Type B pancreatic cell (in vitro differentiated cells): ENCODE results near the gene TEAD1. TPM values are rescaled to one million over a fixed set of nuclear protein-coding genes. Genes with fewer than 3 reads are reported as not detected.

ENCODE experiments used
- DNase-seq: peaks from one replicate; pipeline ENCODE4 v3.0.0; 2021; ENCODE audit warnings: mixed read lengths; ENCODE audit not compliant: unreplicated experiment; ENCODE audit errors: extremely low spot score
- H3K27ac Mint-ChIP-seq: 2 replicates; pipeline ENCODE4 v1.8.0; 2021; ENCODE audit warnings: mild to moderate bottlenecking, mixed read lengths
- H3K27me3 Mint-ChIP-seq: 2 replicates; pipeline ENCODE4 v1.8.0; 2021; ENCODE audit warnings: mixed read lengths
- H3K36me3 Mint-ChIP-seq: 2 replicates; pipeline ENCODE4 v1.8.0; 2021; ENCODE audit warnings: mixed read lengths
- H3K4me1 Mint-ChIP-seq: one replicate; pipeline ENCODE4 v1.8.0; 2021; ENCODE audit warnings: mixed read lengths; ENCODE audit not compliant: unreplicated experiment
- H3K4me3 Mint-ChIP-seq: 2 replicates; pipeline ENCODE4 v1.8.0; 2021; ENCODE audit warnings: mild to moderate bottlenecking, mixed read lengths
- H3K9me3 Mint-ChIP-seq: 2 replicates; pipeline ENCODE4 v1.8.0; 2021; ENCODE audit warnings: mixed read lengths
- total RNA-seq: library from RNA; stranded (reverse); gene quantifications from 2 replicates; pipeline ENCODE4 v1.2.1, GENCODE V29; 2021; ENCODE audit warnings: low replicate concordance
- TF ChIP-seq, protein P1 (sequence below): fragments of 200-600 bp; sonication (generic); conservative IDR thresholded peaks from 2 replicates; pipeline ENCODE4 v1.5.0; 2021; ENCODE audit warnings: antibody characterized with exemption, mild to moderate bottlenecking

The TEAD1 gene
- total RNA-seq, 1 donor from 2014 or later = 91.8 TPM

DNA sequence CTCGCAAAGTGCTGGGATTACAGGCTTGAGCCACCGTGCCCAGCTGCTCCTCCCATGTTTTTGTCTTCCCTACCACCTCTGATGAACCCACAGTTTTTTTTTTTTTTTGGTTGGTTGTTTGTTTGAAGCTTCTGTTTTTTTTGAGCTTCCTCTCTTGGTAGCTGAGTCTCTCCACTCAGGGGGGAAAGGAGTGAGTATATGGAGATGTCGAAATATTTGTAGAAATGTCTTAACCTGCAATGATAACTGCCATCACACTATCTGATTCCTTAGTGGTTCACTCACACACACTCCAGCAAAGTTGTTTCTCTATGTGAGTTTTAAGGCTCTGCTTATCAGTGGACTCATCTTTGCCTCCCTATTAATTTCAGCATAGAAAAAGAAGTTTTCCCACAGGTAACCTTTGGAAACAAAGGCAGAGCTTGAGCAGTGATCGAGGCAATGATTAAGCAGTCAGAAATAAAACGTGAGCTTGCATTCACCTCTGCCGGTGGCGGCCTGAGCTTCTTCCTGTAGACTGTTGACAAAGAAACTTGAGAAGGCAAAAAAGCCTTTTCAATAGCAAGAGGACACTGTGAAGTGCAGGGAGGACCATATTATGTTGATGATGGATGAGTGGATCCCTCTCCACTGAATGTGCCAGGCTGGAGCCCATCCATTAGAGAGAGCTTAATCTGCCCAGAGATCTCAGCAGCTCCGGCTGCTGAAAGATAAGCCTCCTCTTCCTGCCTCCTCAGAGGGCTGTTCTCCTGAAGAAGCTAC, 305.9 kb downstream of the TEAD1 start:
- H3K4me1 Mint-ChIP-seq = peaks cover 38% of the 10 kb centered on the region
- peak overlapping the region; percentile 3 for H3K27ac Mint-ChIP-seq
- no peak overlapping the region for H3K4me3 Mint-ChIP-seq
- H3K27me3 Mint-ChIP-seq = no peaks in the 10 kb centered on the region
- no peak for DNase-seq
- H3K9me3 Mint-ChIP-seq = no peaks in the 10 kb centered on the region
- TF ChIP-seq, protein P1, sequence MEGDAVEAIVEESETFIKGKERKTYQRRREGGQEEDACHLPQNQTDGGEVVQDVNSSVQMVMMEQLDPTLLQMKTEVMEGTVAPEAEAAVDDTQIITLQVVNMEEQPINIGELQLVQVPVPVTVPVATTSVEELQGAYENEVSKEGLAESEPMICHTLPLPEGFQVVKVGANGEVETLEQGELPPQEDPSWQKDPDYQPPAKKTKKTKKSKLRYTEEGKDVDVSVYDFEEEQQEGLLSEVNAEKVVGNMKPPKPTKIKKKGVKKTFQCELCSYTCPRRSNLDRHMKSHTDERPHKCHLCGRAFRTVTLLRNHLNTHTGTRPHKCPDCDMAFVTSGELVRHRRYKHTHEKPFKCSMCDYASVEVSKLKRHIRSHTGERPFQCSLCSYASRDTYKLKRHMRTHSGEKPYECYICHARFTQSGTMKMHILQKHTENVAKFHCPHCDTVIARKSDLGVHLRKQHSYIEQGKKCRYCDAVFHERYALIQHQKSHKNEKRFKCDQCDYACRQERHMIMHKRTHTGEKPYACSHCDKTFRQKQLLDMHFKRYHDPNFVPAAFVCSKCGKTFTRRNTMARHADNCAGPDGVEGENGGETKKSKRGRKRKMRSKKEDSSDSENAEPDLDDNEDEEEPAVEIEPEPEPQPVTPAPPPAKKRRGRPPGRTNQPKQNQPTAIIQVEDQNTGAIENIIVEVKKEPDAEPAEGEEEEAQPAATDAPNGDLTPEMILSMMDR = no peak
- H3K36me3 Mint-ChIP-seq = no peaks in the 10 kb centered on the region

DNA sequence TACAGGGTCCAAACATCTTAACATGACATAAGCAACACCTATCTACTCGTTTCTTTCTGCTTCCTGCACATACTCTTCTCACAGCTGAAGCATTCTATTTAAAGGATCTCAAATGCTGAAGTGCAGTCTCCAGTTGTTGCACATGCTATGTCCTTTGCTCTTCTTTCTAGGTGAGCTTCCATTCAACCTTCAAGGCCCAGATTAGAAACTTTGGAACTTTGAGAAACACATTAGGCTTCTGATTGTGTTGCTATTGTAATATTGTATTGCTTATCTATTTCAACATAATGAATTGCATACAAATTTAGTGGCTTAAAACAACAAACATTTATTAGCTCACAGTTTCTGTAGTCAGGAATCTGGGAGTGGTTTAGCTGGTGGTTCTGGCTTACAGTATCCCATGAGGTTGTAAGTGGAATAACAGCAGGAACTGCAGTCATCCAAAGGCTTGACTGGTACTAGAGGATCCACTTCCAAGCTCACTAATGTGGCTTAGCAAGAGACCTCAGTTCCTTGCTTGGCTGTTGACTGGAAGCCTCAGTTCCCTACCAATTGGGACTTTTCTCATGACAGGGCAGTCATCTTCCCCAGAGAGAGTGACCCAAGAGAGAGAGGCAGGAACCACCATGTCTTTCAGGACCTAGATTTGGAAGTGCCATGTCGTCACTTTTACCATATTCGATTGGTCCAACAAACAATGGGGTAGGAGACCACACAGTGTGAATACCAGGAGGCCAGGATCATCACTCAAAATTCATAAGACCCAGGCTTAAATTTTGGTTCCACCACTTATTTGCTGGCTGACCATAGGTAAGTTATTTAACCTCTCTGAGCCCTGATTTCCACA, 307.7 kb downstream of the TEAD1 start:
- TF ChIP-seq, protein P1 = peak; percentile 15
- Mint-ChIP-seq H3K4me1 (peaks cover 38% of the 10 kb centered on the region), H3K27ac (no peak overlapping the region), H3K36me3 (no peaks in the 10 kb centered on the region), H3K9me3 (no peaks in the 10 kb centered on the region), H3K4me3 (no peak overlapping the region), H3K27me3 (no peaks in the 10 kb centered on the region)
- DNase-seq = no peak

DNA sequence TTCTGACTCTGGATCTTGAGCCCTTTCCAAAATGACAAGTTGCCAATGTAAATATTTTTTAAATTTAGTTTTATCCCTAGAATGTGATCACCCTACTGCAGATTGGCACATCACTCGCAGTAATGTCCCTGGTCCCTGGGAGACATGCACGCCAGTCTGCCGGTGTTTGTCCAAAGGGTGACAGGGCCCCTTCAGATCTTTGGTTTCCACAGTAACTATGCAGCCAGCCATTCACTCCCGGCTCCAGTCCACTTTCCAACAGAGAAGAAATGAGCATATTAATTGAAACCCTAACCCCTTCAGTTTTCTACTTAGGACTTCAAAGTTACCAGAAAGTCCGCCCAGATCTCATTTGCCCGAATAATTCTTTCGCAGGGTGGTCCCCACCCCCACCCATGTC, 309.1 kb downstream of the TEAD1 start:
- peaks cover 38% of the 10 kb centered on the region for H3K4me1 Mint-ChIP-seq
- no peak overlapping the region for H3K4me3 Mint-ChIP-seq

DNA sequence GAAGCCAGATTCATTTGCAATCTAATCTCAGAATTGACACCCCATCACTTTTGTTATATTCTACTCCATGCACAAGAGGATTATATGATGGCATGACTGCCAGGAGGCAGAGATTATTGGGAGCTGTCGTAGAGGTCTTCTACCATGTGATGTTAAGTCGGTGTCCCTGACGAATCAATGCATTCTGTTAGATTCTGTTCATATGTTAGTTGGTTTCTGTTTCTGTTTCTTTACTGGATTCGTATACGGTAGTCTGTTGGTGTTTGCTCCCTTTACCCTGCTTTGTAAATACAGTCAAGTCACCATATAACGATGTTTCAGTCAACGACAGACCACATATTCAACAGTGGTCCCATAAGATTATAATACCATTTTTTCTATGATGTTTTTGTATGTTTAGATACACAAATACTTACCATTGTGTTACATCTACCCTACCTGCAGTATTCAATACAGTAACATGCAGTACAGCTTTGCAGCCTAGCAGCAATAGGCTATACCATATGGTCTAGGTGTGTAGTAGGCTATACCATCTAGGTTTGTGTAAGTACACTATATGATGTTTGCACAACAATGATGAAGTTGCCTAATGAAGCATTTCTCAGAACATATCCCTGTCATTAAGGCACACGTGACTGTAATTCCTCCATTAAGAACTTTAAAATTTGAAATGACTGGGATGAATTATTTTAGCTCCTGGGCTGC, 312.1 kb downstream of the TEAD1 start:
- Mint-ChIP-seq H3K27me3 (no peaks in the 10 kb centered on the region), H3K36me3 (peaks cover 4% of the 10 kb centered on the region), H3K4me3 (no peak overlapping the region), H3K9me3 (no peaks in the 10 kb centered on the region), H3K4me1 (peaks cover 30% of the 10 kb centered on the region), H3K27ac (no peak overlapping the region)
- TF ChIP-seq, protein P1 = no peak
- DNase-seq = no peak

More for the DNA sequence above, 309.1 kb downstream of the TEAD1 start:
- Mint-ChIP-seq H3K27me3 (no peaks in the 10 kb centered on the region), H3K9me3 (no peaks in the 10 kb centered on the region), H3K27ac (peak overlapping the region; percentile 8), H3K36me3 (no peaks in the 10 kb centered on the region)
- TF ChIP-seq, protein P1 = no peak
- DNase-seq = no peak

DNA sequence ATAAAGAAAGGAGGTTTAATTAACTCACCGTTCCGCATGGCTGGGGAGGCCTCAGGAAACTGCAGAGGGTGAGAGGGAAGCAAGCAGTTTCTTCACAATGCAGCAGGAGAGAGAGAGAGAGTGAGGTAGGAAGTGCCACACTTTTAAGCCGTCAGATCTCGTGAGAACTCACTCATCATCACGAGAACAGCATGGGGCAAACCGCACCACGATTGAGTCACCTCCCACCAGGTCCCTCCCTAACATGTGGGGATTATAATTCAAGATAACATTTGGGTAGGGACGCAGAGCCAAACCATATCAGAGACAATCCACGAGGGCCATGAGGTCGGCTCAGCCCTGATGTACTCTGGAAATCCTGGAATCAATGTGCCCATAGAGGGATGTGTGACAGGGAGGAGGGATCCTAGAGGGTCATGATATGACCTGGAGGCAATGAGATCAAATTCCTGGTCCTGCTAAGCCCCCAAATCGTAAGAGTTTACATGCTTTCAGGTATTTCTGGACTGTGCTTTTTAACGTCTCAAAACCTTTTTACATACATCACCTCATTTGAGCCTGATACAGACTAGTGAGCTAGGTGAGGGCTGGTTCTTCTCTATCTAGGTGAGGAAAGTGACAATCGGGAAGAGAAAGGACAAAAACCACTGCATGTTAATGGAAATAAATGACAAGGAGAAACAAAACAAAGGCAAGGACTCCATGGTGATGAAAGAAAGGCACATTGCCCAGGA, 315.4 kb downstream of the TEAD1 start:
- H3K9me3 Mint-ChIP-seq = peaks cover 5% of the 10 kb centered on the region
- H3K4me1 Mint-ChIP-seq = peaks cover 8% of the 10 kb centered on the region
- TF ChIP-seq, protein P1 = no peak
- no peak for DNase-seq
- H3K27ac Mint-ChIP-seq = no peak overlapping the region
- peak overlapping the region; percentile 62 for H3K4me3 Mint-ChIP-seq
- H3K27me3 Mint-ChIP-seq = peaks cover 7% of the 10 kb centered on the region
- H3K36me3 Mint-ChIP-seq = peaks cover 8% of the 10 kb centered on the region
